ENCODE results near the gene NKX1-1. TPM values are rescaled to one million over a fixed set of nuclear protein-coding genes. Genes with fewer than 3 reads are reported as not detected.

The NKX1-1 gene
- total RNA-seq = not detected
- long read RNA-seq = 0 reads

- Histone ChIP-seq H3K27me3 (peaks cover 3 to 33% of the 10 kb centered on the region in 2 donors), H3K4me1 (no peaks in the 10 kb centered on the region), H3K36me3 (no peaks in the 10 kb centered on the region), H3K27ac (no peak within 1 kb of the TSS), H3K4me3 (no peak within 1 kb of the TSS), H3K9me3 (no peaks in the 10 kb centered on the region)
- intact Hi-C loops (cut with DNase I) = no loop called here
- ATAC-seq (no peak), DNase-seq (peak in 1 of 3 donors; percentile 16)
- WGBS (ENCODE audit: insufficient coverage, low coverage, low lambda C conversion rate, missing lambda C conversion rate) = 13% methylated on average over 13 of the region's 91 CpGs
- no peak for TF ChIP-seq CTCF (IDR thresholded peaks at IDR 0.05)
- no peak for TF ChIP-seq POLR2A (IDR thresholded peaks at IDR 0.05)
Measured at GRCh38 chr4:1406394-1406980, at the start of gene NKX1-1. NKX1-1 (minus strand) TSS chr4:1406442; CDS start chr4:1406442, 0 bp downstream.

GRCh38 chr4:1453731-1454130 lies 47.5 kb upstream of the NKX1-1 start:
- TF ChIP-seq CTCF (IDR thresholded peaks at IDR 0.05) = no peak
- no peak for TF ChIP-seq POLR2A (IDR thresholded peaks at IDR 0.05)
- no peaks in the 10 kb centered on the region for H3K36me3 ChIP-seq
- DNase-seq = no peak
- intact Hi-C loops (cut with DNase I) = no loop called here
- 52% methylated on average over 2 of the region's 2 CpGs for WGBS (ENCODE audit: insufficient coverage, low coverage, low lambda C conversion rate, missing lambda C conversion rate)
- H3K27me3 ChIP-seq = no peaks in the 10 kb centered on the region
- ATAC-seq = no peak
- H3K4me1 ChIP-seq = no peaks in the 10 kb centered on the region
- no peak overlapping the region for H3K4me3 ChIP-seq
- H3K27ac ChIP-seq = no peak overlapping the region
- H3K9me3 ChIP-seq = no peaks in the 10 kb centered on the region

- Histone ChIP-seq H3K27ac (no peak overlapping the region), H3K4me1 (no peaks in the 10 kb centered on the region), H3K4me3 (no peak overlapping the region), H3K9me3 (no peaks in the 10 kb centered on the region), H3K36me3 (no peaks in the 10 kb centered on the region), H3K27me3 (no peaks in the 10 kb centered on the region)
- no peak for TF ChIP-seq CTCF (IDR thresholded peaks at IDR 0.05)
- TF ChIP-seq POLR2A (IDR thresholded peaks at IDR 0.05) = no peak
- 65% methylated on average over 5 of the region's 5 CpGs for WGBS (ENCODE audit: insufficient coverage, low coverage, low lambda C conversion rate, missing lambda C conversion rate)
- ATAC-seq = no peak
- intact Hi-C loops (cut with DNase I) = no loop called here
- DNase-seq = no peak
Measured at GRCh38 chr4:1452431-1453051, 46.3 kb upstream of the NKX1-1 start.

GRCh38 chr4:1451752-1452122 lies 45.5 kb upstream of the NKX1-1 start:
- no peak for ATAC-seq
- 50% methylated on average over 1 of the region's 3 CpGs for WGBS (ENCODE audit: insufficient coverage, low coverage, low lambda C conversion rate, missing lambda C conversion rate)
- H3K4me1 ChIP-seq = no peaks in the 10 kb centered on the region
- TF ChIP-seq CTCF (IDR thresholded peaks at IDR 0.05) (no peak), POLR2A (IDR thresholded peaks at IDR 0.05) (no peak)
- H3K27ac ChIP-seq = no peak overlapping the region
- H3K27me3 ChIP-seq = no peaks in the 10 kb centered on the region
- intact Hi-C loops (cut with DNase I) = no loop called here
- H3K36me3 ChIP-seq = no peaks in the 10 kb centered on the region
- no peaks in the 10 kb centered on the region for H3K9me3 ChIP-seq
- DNase-seq = no peak
- no peak overlapping the region for H3K4me3 ChIP-seq
